HG03095 (cell line): ENCODE results near the gene APP.

Experiments
- ATAC-seq: cut with Tn5 transposase; IDR thresholded peaks from one replicate; pipeline ENCODE4 v1.9.1; 2021; ENCODE audit warnings: moderate library complexity; ENCODE audit not compliant: unreplicated experiment

The APP gene

GRCh38 chr21:25910809-25911208 lies 259.8 kb downstream of the APP start:
- no peak for ATAC-seq

- ATAC-seq: no peak
These were observed 261.2 kb downstream of the APP start for GRCh38 chr21:25909341-25909740.

GRCh38 chr21:25908495-25908894 lies 262.1 kb downstream of the APP start:
- ATAC-seq: no peak

- ATAC-seq: no peak
These were observed 262.8 kb downstream of the APP start for GRCh38 chr21:25907573-25908275.

- no peak for ATAC-seq
These were observed 264.0 kb downstream of the APP start for GRCh38 chr21:25906587-25906986.

GRCh38 chr21:25905126-25905525 lies 265.4 kb downstream of the APP start:
- ATAC-seq: no peak

GRCh38 chr21:25904044-25904695 lies 266.4 kb downstream of the APP start:
- ATAC-seq: no peak

GRCh38 chr21:25903607-25904006 lies 267.0 kb downstream of the APP start:
- ATAC-seq: peak; percentile 53

- ATAC-seq: no peak
These were observed 269.1 kb downstream of the APP start for GRCh38 chr21:25901330-25901979.

- no peak for ATAC-seq
These were observed 271.9 kb downstream of the APP start for GRCh38 chr21:25898671-25899070.

- no peak for ATAC-seq
These were observed 273.2 kb downstream of the APP start for GRCh38 chr21:25897383-25897782.

GRCh38 chr21:25896501-25897056 lies 274.0 kb downstream of the APP start:
- ATAC-seq: no peak

- ATAC-seq: peak; percentile 84
These were observed 274.9 kb downstream of the APP start for GRCh38 chr21:25895565-25896205.

GRCh38 chr21:25893191-25893590 lies 277.4 kb downstream of the APP start:
- ATAC-seq: no peak

GRCh38 chr21:25891596-25891995 lies 279.0 kb downstream of the APP start:
- ATAC-seq: no peak

- no peak for ATAC-seq
These were observed 280.6 kb downstream of the APP start for GRCh38 chr21:25890001-25890400.

- no peak for ATAC-seq
These were observed 281.9 kb downstream of the APP start for GRCh38 chr21:25888711-25889110.

- ATAC-seq: no peak
These were observed 282.8 kb downstream of the APP start for GRCh38 chr21:25887646-25888306.

GRCh38 chr21:25887166-25887565 lies 283.4 kb downstream of the APP start:
- ATAC-seq: no peak

- ATAC-seq: no peak
These were observed 284.7 kb downstream of the APP start for GRCh38 chr21:25885880-25886279.

- no peak for ATAC-seq
These were observed 285.2 kb downstream of the APP start for GRCh38 chr21:25885405-25885804.
